HG03575 (cell line): Measurements from ENCODE around the gene AKT2.

Source experiments
- ATAC-seq: cut with Tn5 transposase; IDR thresholded peaks from one replicate; pipeline ENCODE4 v1.9.1; 2021; ENCODE audit not compliant: unreplicated experiment, insufficient number of reproducible peaks, low FRiP score; ENCODE audit errors: extremely low read depth

Gene AKT2

DNA sequence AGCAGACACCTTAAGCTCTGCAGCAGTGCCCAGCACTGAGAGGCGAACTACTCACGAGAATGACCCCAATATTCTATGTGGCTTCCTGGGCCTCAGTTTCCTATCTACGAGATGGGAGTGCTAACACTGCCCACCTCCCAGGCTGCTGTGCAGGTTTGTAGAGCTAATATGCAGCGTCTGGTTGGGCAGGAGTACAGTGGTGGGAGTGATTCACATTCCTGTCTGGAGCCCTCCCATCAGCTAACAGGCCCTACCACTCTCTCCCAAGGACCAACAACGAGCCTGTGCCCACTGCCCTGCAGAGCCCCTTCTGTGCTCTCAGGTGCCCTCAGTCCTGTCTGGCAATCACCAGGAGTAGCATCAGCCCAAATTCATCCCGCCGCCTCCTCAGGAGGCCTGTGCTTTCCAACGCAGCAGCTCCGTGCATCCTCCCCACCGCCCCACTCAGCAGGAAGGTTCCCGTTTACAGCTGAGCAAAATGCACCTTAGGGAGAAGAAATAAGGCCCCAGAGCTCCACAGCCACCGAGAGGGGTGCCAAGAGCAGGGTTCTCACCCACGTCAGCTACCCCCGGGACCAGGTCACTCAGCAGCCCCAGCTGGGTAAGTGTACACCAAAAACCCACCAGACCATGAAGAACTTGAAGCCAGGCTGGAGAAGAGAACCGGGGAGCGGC, 6.6 kb downstream of the AKT2 start:
- no peak for ATAC-seq

DNA sequence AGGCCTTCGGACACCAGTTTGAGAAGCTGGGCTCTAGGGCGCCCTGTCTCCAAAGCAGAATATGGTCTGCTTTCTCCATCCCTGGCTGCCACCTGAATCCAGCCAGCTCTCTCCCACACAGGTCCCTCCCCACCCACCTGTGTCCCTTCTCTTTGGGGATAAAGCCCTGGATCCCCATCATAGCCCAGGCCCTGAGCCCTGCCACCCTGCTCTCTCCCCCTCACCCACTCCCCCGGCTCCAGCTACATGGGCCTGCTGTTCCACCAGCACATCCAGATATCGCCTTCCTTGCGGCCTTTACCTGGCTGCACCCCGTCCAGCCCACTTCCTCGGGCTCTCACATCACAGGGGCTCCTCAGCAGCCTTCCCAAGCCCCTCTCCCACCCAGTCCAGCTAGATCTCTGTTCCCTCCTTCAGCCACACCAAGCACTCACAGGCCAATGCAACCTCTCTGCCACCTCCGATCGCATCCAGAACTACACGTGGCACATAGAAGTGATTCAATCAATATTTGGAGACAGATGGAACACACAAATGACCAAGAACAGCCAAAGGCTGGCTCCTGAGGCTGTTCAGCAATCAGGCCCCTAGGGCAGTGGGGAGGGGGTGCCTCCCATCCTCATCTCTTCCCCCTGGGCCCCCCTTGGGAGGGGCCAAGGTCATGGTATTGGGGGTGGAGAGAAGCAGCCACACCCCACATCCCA, 7.6 kb downstream of the AKT2 start:
- ATAC-seq, result no peak

DNA sequence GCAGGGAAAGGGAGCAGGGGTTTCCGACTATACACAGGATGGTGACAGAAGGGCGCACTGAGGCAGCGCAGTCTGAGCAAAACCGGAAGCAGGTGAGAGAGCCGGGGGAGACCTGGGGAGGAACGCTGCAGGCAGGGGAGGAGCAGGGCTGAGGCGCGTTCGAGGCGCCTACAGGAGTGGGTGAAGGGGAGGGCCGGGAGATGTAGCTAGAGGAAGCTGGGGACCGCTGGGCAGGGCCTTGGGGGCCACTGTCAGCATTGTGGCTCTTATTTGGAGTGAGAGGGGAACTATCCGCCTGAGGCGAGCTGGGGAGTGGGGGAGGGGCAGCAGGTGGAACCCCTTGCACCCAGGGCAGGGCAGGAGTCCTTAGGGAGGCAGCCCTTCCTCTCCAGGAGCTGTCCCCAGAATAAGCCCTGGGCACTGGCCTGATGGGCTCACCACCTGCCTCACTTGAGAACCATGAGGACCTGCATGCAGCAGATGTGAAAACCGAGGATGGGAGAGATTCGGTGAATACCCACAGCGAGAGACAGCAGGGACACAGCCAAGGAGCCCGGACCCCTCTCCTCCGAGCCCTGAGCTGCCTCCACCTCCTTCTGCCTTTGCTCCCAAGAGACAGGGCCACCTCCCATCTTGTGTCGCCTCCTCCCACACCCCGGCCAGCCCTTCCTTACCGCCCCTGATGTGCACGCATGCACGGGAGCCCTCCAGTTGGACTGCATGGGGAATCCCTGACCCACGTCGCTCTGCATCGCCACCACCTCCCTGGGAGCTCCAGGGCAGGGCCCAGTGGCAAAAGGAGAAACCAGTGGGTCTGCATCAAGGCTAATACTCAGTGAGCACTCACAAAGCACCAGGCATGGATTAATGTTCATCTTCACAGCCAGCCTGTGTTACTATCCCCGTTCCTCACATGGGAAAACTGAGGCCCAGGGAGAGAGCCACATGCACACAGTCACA, 10.3 kb downstream of the AKT2 start:
- no peak for ATAC-seq

DNA sequence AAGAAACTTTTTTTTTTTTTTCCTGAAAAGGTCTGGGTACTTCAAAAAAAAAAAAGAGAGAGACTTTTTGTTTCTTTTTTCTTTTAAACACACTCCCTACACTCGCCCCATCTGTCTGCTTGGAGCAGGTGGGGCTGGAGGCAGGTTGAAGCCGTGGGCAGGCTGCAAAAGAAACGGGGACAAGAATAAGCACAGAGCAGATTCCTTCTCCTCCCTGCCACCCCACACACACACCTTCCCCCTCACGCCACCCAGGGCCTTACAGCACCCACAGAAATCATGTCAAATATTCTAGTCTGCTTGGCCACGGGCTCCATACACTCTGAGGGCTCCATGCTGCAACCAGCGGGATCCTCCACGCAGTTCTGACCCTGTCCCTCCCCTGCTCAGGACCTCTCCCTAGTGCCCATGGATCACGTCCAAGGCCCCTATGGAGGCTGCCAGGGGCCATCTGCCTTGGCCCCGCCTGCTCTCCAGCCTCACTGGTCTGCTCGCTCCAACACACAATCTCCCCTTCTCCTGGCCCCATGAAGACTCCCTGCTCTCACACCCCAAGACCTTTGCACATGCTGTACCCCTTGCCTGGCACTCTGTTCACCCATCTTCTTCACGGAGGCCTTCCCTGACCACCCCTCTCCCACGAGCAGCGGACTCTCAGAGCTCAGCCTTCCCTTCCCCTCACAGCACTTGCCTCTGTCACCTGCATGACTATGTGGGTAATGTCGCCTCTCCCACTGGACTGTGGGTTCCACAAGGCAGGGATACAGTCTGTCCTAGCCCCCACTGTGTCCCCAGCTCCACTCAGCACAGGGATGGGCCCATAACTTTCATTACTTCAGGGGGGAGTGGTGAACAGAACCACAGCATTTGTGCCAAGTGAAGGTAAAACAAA, 11.4 kb downstream of the AKT2 start:
- no peak for ATAC-seq

DNA sequence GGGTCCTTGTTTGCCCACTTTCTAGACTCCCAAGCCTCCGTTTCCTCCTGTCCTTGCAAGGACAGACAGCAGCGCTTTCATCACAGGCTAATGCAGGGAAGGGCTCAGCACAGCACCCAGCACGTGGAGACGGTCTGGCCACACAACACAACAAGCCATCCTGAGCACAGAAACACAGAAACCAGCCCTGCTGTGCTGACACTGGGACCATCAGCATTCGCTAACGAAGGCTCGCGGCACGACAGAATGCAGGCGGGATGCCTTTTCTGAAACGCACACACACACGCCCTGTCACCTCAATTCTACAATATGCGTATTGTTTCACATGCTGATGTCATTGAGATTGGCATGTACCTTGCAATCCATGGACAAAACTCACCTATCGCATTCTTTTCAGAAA, 12.9 kb downstream of the AKT2 start:
- ATAC-seq, result no peak

DNA sequence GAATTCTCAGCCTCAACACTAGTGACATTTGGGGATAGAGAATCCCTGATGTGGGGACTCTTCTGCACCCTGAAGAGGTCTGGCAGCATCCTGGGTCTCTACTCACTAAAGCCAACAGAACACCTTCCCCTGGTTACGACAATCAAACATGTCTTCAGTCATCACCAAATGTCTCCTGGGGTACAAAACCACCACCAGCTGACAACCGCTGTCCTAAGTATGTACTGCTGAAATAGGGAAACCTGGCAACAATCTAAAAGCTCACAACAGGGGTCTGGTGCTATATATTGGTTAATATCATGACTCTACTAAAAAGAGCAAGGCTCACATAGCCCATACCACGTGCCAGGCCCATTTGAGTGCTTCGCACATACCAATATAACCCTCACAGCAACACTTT, 13.4 kb downstream of the AKT2 start:
- no peak for ATAC-seq

DNA sequence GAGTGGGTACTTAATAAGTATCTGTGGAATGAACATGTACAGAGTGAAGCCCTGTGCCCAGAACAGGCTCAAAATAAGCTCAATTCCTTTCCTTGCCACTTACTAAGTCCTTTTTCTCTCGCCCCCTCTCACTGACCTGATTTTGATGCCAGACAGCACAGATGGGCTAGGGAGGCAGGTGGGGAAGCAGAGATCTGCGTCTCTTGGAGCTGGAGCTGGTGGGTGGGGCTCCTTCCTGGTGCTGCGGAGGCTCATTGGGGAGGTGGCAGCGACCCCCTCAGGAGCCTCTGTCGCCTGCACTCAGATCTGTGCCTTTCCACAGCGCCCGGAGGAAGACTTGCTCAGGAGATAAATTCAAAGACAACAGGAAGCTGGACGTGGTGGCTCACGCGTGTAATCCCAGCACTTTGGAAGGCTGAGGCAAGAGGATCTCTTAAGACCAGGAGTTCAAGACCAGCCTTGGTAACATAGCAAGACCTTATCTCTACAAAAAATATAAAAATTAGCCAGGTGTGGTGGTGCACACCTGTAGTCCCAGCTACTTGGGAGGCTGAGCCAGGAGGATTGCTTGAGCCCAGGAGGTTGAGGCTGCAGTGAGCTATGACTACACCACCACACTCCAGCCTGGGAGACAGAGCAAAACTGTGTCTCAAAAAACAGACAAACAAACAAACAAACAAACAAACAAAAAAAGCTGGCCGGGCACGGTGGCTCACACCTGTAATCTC, 14.6 kb downstream of the AKT2 start:
- no peak for ATAC-seq

DNA sequence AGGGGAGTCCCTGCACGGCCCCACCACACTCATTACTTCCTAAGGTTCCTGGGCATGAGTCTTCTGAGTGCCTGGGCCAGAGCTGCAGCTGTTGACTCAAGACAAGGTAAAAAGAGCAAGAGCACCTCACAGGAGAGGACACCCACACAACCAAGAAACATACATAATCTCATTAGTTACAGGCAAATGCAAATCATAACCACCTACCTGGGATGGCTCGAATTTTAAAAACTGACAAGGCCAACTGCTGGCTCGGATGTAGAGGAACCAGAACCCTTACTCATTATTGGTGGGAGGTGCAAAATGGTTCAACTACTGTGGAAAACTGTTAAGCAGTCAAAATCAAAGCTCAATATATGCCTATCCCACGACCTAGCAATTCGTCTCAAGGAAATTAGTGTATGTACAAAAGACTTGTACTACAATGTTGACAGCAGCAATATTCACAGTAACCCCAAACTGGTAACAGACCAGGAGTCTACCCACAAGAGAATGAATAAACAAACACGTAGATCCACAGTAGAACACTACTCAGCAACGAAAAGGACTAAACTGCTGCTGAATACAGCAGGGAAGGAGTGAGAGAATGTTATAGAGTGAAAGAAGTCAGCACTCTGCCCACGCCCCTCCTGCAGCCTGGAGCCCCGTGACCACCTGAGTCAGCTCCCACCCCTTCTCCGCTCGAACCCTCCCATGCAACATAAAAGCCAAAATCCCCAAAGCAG, 15.8 kb downstream of the AKT2 start:
- no peak for ATAC-seq

DNA sequence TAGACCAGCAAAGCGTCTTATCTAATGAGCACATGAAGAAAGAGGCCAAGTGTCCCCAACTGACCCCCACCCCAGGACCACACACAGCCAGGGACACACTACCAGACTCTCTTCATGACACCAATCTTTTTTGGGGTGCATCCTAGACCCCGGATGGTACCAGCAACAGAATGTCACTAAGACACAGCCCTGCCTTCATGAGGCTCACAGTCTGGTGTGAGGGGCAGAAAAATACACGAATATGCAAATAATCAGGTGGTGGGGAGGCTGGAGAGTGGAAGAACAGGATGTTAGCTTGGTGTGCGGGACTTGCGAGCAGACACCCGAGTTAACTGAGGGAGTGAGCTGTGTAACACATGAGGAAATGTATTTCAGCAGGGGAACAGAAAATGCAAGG, 17.5 kb downstream of the AKT2 start:
- ATAC-seq, result no peak

DNA sequence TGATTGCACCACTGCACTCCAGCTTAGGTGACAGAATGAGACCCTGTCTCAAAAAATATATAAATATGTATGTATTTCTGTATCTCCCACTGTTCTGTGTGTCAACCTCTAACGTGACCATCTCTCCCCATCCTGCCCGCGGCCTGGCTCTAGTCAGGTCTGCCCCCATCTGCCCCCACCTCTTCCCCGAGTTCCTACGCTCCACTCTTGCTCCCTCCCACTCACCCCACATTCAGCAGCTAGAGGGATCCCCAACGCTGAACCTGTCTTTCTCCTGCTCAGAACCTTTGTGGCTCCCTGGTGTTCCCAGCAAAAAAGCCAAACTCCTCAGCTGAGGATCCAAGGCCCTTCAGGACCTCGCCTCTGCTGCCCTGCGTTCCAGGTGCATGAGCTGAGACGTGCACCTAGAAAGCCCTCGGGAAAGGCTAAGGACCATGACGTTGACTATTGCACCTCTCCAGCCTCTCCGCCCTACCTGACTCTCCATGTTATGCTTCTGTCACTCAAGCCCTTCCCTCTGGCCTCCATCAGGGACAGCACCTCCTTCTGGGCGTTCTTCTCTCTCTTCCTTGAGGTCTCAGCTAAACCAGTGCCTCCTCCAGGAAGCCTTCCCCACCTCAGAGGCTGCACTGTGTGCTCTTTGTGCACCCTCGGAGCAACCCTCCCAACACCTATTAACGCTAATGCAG, 18.1 kb downstream of the AKT2 start:
- no peak for ATAC-seq

DNA sequence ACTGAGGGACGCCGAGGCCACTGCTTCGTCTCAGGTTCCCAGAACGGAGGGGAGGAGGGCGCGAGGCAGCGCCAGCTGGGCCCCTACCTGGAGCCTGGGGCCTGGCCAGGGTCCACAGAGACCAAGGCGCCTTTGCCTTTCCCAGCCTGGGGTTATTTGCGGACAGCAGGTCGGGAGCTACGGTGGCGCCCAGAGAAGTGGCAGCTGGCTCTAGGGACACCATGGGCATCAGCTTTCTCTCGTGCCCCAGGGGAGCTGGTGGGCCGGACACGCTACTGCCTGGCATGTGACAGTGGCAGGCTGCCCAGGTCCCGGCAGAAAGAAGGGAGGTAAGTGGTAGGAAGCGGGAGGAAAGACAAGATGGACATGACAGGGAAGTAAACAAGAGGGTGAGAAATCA, 19.0 kb downstream of the AKT2 start:
- ATAC-seq, result no peak

DNA sequence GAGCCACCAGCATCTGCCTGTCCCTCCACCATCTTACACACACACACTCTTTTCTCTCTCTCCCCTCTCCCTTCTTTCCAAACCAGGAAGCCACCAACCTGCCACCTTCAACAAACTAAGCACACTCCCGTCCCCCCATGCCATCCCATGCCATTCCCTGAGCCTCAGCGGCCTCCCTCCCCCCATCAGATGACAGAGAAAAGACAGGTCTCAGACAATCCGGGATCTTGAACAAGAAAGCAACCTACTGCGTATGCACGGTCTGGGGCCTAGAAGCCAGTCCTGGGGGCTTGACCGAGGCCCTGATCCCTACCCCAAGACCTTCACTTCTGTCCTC, 19.4 kb downstream of the AKT2 start:
- ATAC-seq, result no peak

DNA sequence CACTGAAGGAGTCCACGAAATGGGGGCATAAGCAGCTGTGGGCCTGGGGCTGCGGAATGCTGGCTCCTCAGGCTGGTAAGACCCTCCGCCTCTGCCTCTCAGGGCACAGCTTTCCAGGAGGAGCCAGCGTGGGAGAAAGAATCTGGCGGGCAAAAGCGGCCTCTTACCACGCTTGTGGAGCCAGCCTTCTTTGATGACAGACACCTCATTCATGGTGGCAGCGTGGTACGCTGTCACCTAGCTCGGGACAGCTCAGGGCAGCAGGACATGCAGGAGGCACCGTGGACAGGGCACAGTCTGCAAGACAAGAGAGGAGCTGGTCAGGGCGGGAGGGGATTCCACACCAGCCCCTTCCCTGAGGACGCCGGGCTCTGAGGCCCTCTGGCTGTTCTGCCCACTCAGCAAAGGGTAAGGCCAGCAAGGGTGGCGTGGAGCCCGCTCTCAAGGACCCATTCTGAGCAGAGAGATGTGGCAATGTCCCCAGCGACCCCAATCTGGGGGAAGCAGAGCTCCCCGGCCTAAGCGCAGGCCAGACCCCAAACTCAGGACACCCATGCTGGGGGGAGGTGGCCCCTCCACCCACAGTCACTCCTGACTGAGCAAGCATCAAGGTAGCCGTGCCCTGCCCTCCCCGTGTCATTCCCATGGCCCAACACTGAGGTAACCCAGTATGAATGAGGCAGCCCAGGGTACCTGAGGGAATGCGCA, 19.9 kb downstream of the AKT2 start:
- no peak for ATAC-seq

DNA sequence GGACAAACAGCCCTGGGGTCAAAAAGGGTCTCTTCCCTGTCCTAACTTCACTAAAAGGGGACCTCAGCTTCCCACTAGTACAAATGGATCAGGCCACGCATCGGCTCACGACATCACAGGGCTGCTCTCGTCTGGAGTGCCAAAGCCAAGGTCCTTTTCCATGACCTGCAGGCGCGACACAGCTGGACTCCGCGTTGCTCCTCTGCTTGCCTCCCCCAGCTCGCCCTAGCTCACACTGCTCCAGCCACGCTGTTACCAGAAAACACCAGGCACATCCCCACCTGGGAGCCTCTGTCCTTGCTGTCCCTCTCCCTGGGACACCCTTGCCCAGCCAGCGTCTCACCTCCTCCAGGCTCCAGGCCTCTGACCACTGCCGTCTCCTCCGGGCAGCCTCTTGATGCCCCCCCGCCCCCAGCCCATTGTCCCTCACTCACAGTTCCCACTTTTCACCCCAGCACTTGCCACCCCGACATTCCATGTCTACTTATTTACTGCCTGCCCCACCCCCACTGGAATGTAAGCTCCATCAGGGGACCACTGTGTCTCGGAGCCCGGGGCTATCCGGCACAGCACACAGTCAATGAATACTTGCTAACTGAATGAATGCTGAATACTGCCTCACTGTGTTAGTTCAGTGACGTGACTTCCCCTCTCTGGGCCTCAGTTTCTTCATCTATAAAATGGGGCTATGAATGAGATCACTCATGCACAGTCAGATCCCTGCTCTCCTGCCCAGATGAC, 20.7 kb downstream of the AKT2 start:
- ATAC-seq, result no peak

DNA sequence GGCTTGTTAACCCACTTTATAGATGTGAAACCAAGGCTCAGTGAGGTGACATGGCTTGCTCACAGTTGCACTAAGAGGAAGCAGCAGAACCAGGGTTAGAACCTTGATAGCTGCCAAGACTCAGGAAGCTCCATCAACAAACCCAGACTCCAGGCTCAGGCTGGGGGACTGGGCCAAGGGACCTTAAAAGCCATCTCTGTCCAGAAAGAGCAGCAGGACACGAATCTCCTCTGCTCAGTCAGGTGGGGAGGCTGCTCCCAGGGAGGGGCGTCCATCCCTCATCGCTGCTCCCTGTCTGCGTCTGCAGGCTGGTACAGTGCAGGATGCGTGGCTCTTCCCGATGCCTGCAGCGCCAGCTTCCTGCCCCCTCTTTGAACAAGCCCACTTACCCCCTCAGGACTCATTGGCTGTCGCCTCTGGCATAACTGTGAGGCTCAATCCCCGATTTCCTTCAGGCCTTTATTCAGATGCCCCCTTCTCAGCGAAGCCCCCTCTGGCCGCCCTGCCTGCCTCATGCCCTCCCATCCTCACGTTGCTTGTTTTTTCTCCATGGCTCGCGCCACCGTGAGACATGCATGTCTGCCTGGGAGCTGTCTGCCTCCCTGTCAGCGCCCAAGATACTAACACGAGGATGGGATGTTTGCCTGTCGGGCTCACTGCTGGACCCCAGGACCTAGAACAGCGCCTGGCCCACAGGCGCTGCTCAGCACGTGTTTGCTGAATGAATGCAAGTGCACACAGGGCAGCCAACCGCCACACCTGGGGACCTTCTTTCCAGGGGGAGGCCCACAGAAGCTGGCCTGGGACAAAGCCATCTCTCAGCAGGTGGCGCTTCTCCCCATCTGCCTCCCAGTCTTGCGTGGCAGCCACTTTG, 21.5 kb downstream of the AKT2 start:
- ATAC-seq, result no peak
